Type B pancreatic cell (in vitro differentiated cells): Measurements from ENCODE around the gene RGS13. TPM values are rescaled to one million over a fixed set of nuclear protein-coding genes. Genes with fewer than 3 reads are reported as not detected.

Source experiments
- DNase-seq: peaks from one replicate; pipeline ENCODE4 v3.0.0; 2021; ENCODE audit warnings: mixed read lengths; ENCODE audit not compliant: unreplicated experiment; ENCODE audit errors: extremely low spot score
- H3K27ac Mint-ChIP-seq: 2 replicates; pipeline ENCODE4 v1.8.0; 2021; ENCODE audit warnings: mild to moderate bottlenecking, mixed read lengths
- H3K27me3 Mint-ChIP-seq: 2 replicates; pipeline ENCODE4 v1.8.0; 2021; ENCODE audit warnings: mixed read lengths
- H3K36me3 Mint-ChIP-seq: 2 replicates; pipeline ENCODE4 v1.8.0; 2021; ENCODE audit warnings: mixed read lengths
- H3K4me1 Mint-ChIP-seq: one replicate; pipeline ENCODE4 v1.8.0; 2021; ENCODE audit warnings: mixed read lengths; ENCODE audit not compliant: unreplicated experiment
- H3K4me3 Mint-ChIP-seq: 2 replicates; pipeline ENCODE4 v1.8.0; 2021; ENCODE audit warnings: mild to moderate bottlenecking, mixed read lengths
- H3K9me3 Mint-ChIP-seq: 2 replicates; pipeline ENCODE4 v1.8.0; 2021; ENCODE audit warnings: mixed read lengths
- total RNA-seq: library from RNA; stranded (reverse); gene quantifications from 2 replicates; pipeline ENCODE4 v1.2.1, GENCODE V29; 2021; ENCODE audit warnings: low replicate concordance
- TF ChIP-seq, protein P1 (sequence below): fragments of 200-600 bp; sonication (generic); conservative IDR thresholded peaks from 2 replicates; pipeline ENCODE4 v1.5.0; 2021; ENCODE audit warnings: antibody characterized with exemption, mild to moderate bottlenecking

The RGS13 gene
- total RNA-seq, 1 donor from 2014 or later: 0.19 TPM

DNA sequence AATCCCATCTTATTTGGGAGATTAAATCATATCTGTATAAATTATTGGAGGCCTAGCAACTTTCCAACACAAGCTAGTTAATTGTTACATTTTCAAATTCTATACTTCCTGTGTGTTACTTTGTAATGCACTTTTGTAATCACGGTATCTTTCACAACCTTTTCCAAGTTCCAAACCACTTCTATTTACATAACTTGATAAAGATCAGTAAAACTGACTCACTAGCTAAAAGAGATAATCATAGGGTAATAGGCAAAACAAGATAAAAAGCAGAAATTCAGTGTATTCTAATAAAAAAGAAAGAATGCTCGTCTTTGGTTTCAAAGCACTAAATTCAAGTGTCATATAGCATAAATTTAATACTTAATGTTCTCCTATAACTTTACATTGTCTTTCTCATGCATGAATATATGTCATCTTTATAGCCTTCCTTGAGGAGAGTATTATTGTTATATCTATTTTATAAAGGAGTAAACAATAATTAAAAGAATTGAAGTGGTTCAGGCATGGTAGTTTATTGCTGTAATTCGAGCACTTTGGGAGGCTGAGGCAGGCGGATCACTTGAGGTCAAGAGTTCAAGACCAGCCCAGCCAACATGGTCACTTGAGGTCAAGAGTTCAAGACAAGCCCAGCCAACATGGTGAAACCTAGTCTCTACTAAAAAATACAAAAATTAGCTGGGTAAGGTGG lies 66.4 kb downstream of the RGS13 start:
- no peaks in the 10 kb centered on the region for H3K9me3 Mint-ChIP-seq
- no peaks in the 10 kb centered on the region for H3K36me3 Mint-ChIP-seq
- H3K27me3 Mint-ChIP-seq: no peaks in the 10 kb centered on the region
- no peak for DNase-seq
- TF ChIP-seq, protein P1, sequence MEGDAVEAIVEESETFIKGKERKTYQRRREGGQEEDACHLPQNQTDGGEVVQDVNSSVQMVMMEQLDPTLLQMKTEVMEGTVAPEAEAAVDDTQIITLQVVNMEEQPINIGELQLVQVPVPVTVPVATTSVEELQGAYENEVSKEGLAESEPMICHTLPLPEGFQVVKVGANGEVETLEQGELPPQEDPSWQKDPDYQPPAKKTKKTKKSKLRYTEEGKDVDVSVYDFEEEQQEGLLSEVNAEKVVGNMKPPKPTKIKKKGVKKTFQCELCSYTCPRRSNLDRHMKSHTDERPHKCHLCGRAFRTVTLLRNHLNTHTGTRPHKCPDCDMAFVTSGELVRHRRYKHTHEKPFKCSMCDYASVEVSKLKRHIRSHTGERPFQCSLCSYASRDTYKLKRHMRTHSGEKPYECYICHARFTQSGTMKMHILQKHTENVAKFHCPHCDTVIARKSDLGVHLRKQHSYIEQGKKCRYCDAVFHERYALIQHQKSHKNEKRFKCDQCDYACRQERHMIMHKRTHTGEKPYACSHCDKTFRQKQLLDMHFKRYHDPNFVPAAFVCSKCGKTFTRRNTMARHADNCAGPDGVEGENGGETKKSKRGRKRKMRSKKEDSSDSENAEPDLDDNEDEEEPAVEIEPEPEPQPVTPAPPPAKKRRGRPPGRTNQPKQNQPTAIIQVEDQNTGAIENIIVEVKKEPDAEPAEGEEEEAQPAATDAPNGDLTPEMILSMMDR: no peak
- no peak overlapping the region for H3K27ac Mint-ChIP-seq
- H3K4me1 Mint-ChIP-seq: peaks cover 6% of the 10 kb centered on the region
- no peak overlapping the region for H3K4me3 Mint-ChIP-seq

DNA sequence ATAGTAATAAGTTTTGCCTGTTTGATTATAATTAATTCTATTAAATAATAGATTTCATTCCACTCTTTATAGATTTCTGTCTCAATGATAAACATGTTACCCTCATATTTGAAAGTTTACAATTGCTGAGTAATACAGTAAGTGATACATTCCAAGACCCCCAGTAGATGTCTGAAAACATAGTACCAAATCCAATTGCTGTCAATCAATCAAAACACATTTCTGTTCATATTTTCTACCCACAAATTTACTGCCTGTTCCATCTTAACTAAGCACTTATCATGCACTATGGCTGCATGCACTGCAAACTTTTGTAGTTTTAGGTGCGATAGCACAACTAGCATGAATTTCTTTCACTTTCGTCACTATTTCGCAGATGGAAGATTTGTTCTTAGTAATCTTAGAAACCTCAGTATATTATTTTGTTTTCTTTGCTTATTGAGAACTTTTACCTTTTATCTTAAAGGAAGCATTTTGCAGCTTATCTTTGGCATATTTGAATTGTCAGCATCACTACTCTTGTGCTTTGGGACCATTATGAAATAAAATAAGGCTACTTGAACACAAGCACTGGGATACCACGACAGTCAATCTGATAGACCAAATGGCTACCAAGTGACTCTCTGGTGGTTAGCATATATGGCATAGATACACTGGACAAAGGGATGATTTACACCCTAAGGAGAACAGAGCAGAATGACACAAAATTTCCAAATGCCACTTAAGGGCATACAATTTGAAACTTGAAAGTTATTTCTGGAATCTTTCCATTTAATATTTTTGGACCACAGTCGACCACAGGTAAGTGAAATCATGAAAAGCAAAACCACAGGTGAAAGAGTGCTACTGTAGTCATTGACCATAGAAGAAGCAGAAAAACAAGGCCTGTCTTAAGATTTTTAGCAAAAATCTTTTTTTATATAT lies 67.6 kb downstream of the RGS13 start:
- no peaks in the 10 kb centered on the region for H3K27me3 Mint-ChIP-seq
- TF ChIP-seq, protein P1: no peak
- no peaks in the 10 kb centered on the region for H3K9me3 Mint-ChIP-seq
- no peak overlapping the region for H3K27ac Mint-ChIP-seq
- no peaks in the 10 kb centered on the region for H3K36me3 Mint-ChIP-seq
- DNase-seq: no peak
- no peak overlapping the region for H3K4me3 Mint-ChIP-seq
- peaks cover 6% of the 10 kb centered on the region for H3K4me1 Mint-ChIP-seq

DNA sequence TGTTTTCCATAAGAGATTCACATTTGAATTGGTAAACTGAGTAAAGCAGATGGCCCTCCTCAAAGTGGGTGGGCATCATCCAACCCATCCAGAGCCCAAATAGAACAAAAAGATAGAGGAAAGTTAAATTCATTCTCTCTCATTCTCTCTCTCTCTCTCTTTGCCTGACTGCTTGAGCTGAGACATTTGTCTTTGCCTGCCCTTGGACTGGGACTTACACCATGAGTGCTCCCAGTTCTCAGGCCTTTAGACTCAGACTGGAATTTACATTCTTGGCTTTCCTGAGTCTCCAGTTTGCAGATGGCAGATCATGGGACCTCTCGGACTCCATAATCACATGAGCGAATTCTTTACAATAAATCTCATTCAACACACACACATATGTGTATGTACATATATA lies 69.6 kb downstream of the RGS13 start:
- Mint-ChIP-seq H3K4me1 (peaks cover 6% of the 10 kb centered on the region), H3K36me3 (no peaks in the 10 kb centered on the region), H3K27ac (no peak overlapping the region), H3K27me3 (no peaks in the 10 kb centered on the region), H3K9me3 (no peaks in the 10 kb centered on the region), H3K4me3 (no peak overlapping the region)
- DNase-seq: no peak
- TF ChIP-seq, protein P1: no peak

DNA sequence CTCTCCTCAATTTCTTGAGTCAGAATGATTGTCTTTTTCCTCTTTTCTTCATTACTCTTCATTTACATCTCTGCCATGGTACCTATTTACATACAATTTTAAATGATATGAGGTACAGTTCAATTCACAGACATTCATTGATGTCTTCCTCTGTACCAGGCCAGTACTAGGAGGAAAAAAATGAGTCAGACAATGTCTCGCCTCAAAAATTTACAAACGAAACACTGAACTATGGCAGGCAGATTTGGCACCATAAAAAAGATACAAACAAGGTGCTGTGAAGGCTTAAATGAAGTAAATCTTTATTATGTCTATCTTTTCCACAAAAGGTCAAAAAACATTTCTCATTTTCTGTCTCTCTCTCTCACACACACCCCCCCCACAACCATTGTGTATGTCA lies 71.0 kb downstream of the RGS13 start:
- H3K4me1 Mint-ChIP-seq: peaks cover 3% of the 10 kb centered on the region
- H3K4me3 Mint-ChIP-seq: no peak overlapping the region
- no peaks in the 10 kb centered on the region for H3K27me3 Mint-ChIP-seq

DNA sequence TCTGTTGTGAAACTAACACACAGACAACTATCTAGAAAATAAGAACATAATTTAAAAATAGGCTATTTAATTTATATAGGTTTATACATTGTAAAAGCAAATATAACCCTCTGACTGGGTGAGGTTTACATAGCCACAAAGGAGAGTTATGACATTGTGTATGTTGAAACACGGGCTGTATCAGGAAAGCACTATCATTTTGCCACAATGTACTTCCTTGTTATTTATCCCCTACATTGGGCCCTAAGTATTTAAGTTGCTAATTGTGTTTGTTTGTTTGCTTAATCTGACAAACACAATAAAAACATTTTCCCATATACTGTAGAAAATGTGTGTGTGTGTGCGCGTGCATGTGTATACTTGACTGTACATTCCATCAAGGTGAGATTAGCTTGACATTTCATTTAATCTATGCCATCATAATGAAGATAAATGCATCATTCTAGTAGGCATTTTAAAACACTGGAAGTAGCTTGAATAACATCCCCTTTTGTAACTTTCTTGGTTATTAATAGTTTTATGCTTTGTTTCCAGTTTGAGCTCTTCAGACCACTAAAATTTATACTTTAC lies 72.1 kb downstream of the RGS13 start:
- Mint-ChIP-seq H3K4me3 (no peak overlapping the region), H3K9me3 (no peaks in the 10 kb centered on the region), H3K27ac (no peak overlapping the region), H3K27me3 (no peaks in the 10 kb centered on the region), H3K36me3 (no peaks in the 10 kb centered on the region), H3K4me1 (peaks cover 3% of the 10 kb centered on the region)
- TF ChIP-seq, protein P1: no peak
- no peak for DNase-seq

More for the DNA sequence above, 71.0 kb downstream of the RGS13 start:
- Mint-ChIP-seq H3K36me3 (no peaks in the 10 kb centered on the region), H3K27ac (no peak overlapping the region), H3K9me3 (no peaks in the 10 kb centered on the region)
- DNase-seq: no peak
- TF ChIP-seq, protein P1: no peak
